ENCODE results near the gene P2RX1.

Gene P2RX1

GRCh38 chr17:3924512-3925350, 8.5 kb upstream of the P2RX1 start:
- no peak for TF ChIP-seq CTCF (IDR thresholded peaks at IDR 0.05; ENCODE audit: insufficient read depth, low read depth, low read length, missing control alignments)
- no peak overlapping the region for H3K4me3 ChIP-seq (ENCODE audit: low read depth, low read length)
- no peak for DNase-seq (ENCODE audit: low read depth)

- H3K4me3 ChIP-seq (ENCODE audit: low read depth, low read length): no peak overlapping the region
- no peak for TF ChIP-seq CTCF (IDR thresholded peaks at IDR 0.05; ENCODE audit: insufficient read depth, low read depth, low read length, missing control alignments)
- DNase-seq (ENCODE audit: low read depth): no peak
These were observed 7.4 kb upstream of the P2RX1 start for GRCh38 chr17:3923466-3924190.

GRCh38 chr17:3922765-3923164, 6.5 kb upstream of the P2RX1 start:
- DNase-seq (ENCODE audit: low read depth): no peak
- no peak for TF ChIP-seq CTCF (IDR thresholded peaks at IDR 0.05; ENCODE audit: insufficient read depth, low read depth, low read length, missing control alignments)
- no peak overlapping the region for H3K4me3 ChIP-seq (ENCODE audit: low read depth, low read length)

- DNase-seq (ENCODE audit: low read depth): no peak
- no peak overlapping the region for H3K4me3 ChIP-seq (ENCODE audit: low read depth, low read length)
- no peak for TF ChIP-seq CTCF (IDR thresholded peaks at IDR 0.05; ENCODE audit: insufficient read depth, low read depth, low read length, missing control alignments)
These were observed 5.4 kb upstream of the P2RX1 start for GRCh38 chr17:3921502-3922319.

GRCh38 chr17:3921006-3921405, 4.7 kb upstream of the P2RX1 start:
- no peak for TF ChIP-seq CTCF (IDR thresholded peaks at IDR 0.05; ENCODE audit: insufficient read depth, low read depth, low read length, missing control alignments)

GRCh38 chr17:3919123-3919624, 2.9 kb upstream of the P2RX1 start:
- no peak for DNase-seq (ENCODE audit: low read depth)
- no peak overlapping the region for H3K4me3 ChIP-seq (ENCODE audit: low read depth, low read length)
- TF ChIP-seq CTCF (IDR thresholded peaks at IDR 0.05; ENCODE audit: insufficient read depth, low read depth, low read length, missing control alignments): no peak

More at GRCh38 chr17:3921006-3921405, 4.7 kb upstream of the P2RX1 start:
- no peak for DNase-seq (ENCODE audit: low read depth)
- no peak overlapping the region for H3K4me3 ChIP-seq (ENCODE audit: low read depth, low read length)
